Parathyroid adenoma (tissue), 2 donors: ENCODE measurements around the gene ZNF814.
"Not testable (repeated sequence)": the region's sequence is repeated elsewhere in the genome, so short reads cannot be mapped to it uniquely, and the experiment has no call there.

ENCODE experiments used
- H2AFZ ChIP-seq: fragments of 300-600 bp; sonication (generic); one replicate; pipeline ENCODE4 v1.7.0; 2017; ENCODE audit warnings: antibody characterized with exemption, mild to moderate bottlenecking
- H3K27ac ChIP-seq: fragments of 300-600 bp; sonication (generic); one replicate; pipeline ENCODE4 v1.7.0; 2017
- H3K27me3 ChIP-seq: fragments of 300-600 bp; sonication (generic); one replicate; pipeline ENCODE4 v1.7.0; 2017; ENCODE audit warnings: low read length; ENCODE audit not compliant: control insufficient read depth, insufficient read depth
- H3K36me3 ChIP-seq: fragments of 300-600 bp; sonication (generic); one replicate; pipeline ENCODE4 v1.7.0; 2017; ENCODE audit warnings: low read length; ENCODE audit not compliant: control insufficient read depth, insufficient read depth
- H3K4me1 ChIP-seq: fragments of 300-600 bp; sonication (generic); one replicate; pipeline ENCODE4 v1.7.0; 2017; ENCODE audit warnings: control low read depth
- H3K4me2 ChIP-seq: fragments of 300-600 bp; sonication (generic); one replicate; pipeline ENCODE4 v1.7.0; 2017; ENCODE audit warnings: low read length
- H3K4me3 ChIP-seq: fragments of 300-600 bp; sonication (generic); one replicate; pipeline ENCODE4 v1.7.0; 2017; ENCODE audit warnings: low read depth, low read length
- H3K79me2 ChIP-seq: fragments of 300-600 bp; sonication (generic); one replicate; pipeline ENCODE4 v1.7.0; 2017; ENCODE audit warnings: control low read depth
- H3K9ac ChIP-seq: fragments of 300-600 bp; sonication (generic); one replicate; pipeline ENCODE4 v1.7.0; 2017; ENCODE audit warnings: mild to moderate bottlenecking
- H3K9me3 ChIP-seq: fragments of 300-600 bp; sonication (generic); one replicate; pipeline ENCODE4 v1.7.0; 2017; ENCODE audit warnings: low read length; ENCODE audit not compliant: control insufficient read depth
- TF ChIP-seq, protein P1 (sequence below): fragments of 300-600 bp; sonication (generic); IDR thresholded peaks from one replicate; pipeline ENCODE4 v1.7.0; 2017; ENCODE audit warnings: antibody characterized with exemption, mild to moderate bottlenecking
- donor health status: primary hyperparathyroidism.

Gene ZNF814

GRCh38 chr19:57825511-57825910 lies 63.3 kb downstream of the ZNF814 start:
- no peaks in the 10 kb centered on the region for H3K27me3 ChIP-seq
- no peak overlapping the region for H2AFZ ChIP-seq
- no peaks in the 10 kb centered on the region for H3K4me1 ChIP-seq
- H3K9me3 ChIP-seq: no peaks in the 10 kb centered on the region
- no peak overlapping the region for H3K4me2 ChIP-seq
- no peak overlapping the region for H3K9ac ChIP-seq
- no peak overlapping the region for H3K27ac ChIP-seq
- no peaks in the 10 kb centered on the region for H3K36me3 ChIP-seq
- peaks cover 14% of the 10 kb centered on the region for H3K79me2 ChIP-seq
- no peak overlapping the region for H3K4me3 ChIP-seq
- TF ChIP-seq, protein P1, sequence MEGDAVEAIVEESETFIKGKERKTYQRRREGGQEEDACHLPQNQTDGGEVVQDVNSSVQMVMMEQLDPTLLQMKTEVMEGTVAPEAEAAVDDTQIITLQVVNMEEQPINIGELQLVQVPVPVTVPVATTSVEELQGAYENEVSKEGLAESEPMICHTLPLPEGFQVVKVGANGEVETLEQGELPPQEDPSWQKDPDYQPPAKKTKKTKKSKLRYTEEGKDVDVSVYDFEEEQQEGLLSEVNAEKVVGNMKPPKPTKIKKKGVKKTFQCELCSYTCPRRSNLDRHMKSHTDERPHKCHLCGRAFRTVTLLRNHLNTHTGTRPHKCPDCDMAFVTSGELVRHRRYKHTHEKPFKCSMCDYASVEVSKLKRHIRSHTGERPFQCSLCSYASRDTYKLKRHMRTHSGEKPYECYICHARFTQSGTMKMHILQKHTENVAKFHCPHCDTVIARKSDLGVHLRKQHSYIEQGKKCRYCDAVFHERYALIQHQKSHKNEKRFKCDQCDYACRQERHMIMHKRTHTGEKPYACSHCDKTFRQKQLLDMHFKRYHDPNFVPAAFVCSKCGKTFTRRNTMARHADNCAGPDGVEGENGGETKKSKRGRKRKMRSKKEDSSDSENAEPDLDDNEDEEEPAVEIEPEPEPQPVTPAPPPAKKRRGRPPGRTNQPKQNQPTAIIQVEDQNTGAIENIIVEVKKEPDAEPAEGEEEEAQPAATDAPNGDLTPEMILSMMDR: no peak

DNA sequence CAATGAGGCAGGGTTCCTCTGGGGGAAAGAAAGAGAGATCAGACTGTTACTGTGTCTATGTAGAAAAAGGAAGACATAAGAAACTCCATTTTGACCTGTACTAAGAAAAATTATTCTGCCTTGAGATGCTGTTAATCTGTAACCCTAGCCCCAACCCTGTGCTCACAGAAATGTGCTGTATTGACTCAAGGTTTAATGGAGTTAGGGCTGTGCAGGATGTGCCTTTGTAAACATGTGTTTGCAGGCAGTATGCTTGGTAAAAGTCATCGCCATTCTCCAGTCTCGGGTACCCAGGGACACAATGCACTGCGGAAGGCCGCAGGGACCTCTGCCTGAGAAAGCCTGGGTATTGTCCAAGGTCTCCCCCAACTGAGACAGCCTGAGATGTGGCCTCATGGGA lies 65.2 kb downstream of the ZNF814 start:
- not testable (repeated sequence) for H3K27me3 ChIP-seq, H2AFZ ChIP-seq, H3K4me3 ChIP-seq, H3K36me3 ChIP-seq, H3K4me2 ChIP-seq, H3K9me3 ChIP-seq, H3K9ac ChIP-seq, H3K4me1 ChIP-seq, H3K27ac ChIP-seq
- H3K79me2 ChIP-seq: peaks cover 12% of the 10 kb centered on the region

DNA sequence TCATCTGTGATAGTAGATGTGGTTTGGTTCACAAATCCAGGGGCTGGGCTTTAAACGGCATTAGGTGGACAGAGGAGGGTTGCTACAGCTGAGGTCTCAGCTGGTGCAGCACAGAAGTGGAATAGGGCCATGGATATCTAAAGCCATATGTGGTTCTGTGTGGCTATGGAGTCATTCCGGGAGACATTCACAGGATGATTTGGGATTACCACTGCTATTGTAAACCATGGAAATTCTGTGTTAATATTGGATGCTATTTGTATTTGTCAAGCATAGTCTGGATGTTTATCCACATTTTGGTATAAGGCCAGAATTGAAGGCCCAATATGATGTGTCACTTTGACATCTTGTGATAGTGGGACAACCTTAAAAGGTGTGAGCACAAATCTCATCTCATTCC lies 65.7 kb downstream of the ZNF814 start:
- H3K4me2 ChIP-seq, H3K4me3 ChIP-seq, H3K4me1 ChIP-seq, H3K9me3 ChIP-seq, H3K27me3 ChIP-seq, H3K36me3 ChIP-seq, H3K9ac ChIP-seq, H2AFZ ChIP-seq, H3K27ac ChIP-seq: not testable (repeated sequence)
- peaks cover 12% of the 10 kb centered on the region for H3K79me2 ChIP-seq

GRCh38 chr19:57821501-57821900 lies 67.3 kb downstream of the ZNF814 start:
- H3K9me3 ChIP-seq, H3K9ac ChIP-seq, H3K27me3 ChIP-seq, H3K4me1 ChIP-seq, H3K27ac ChIP-seq, H3K79me2 ChIP-seq, H2AFZ ChIP-seq, H3K4me2 ChIP-seq, H3K36me3 ChIP-seq, H3K4me3 ChIP-seq: not testable (repeated sequence)

DNA sequence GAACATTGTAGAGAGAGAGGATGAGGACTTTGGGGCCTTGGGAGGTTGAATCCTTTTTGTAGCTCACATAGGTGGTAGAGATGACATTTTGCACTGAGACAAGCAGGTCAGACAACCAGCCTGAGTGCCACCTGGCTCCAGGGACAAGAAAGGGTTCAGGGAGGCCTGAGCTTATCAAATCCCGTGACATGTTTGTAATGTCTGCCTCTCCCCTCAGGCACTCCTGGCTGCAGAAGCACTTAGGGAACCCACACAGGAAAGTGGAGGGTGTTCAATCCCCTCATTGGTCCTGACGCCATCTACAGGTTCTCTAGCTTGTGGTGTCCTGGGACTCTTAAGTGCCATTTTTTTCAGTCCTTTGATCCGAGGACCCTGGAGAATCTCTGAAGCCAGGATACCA lies 67.7 kb downstream of the ZNF814 start:
- H3K4me3 ChIP-seq, H3K27ac ChIP-seq: not testable (repeated sequence)

DNA sequence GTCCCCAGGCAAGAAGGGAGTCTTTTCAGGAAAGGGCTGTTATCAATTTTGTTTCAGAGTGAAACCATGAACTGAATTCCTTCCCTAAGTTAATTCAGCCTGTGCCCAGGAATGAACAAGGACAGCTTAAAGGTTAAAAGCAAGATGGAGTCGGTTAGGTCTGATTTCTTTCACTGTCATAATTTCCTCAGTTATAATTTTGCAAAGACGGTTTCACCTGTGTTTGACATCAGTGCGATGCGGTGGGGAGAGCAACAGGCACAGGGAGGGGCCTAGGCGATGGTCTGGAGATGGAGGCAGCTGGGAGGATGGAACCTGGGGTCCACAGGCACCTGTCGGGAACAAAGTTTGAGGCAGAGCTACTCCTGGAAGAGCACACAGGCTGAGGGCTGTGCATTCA lies 68.2 kb downstream of the ZNF814 start:
- Histone ChIP-seq H3K27ac (no peak overlapping the region), H3K4me2 (peak overlapping the region; percentile 87), H3K79me2 (peaks cover 10% of the 10 kb centered on the region), H3K4me3 (peak overlapping the region; percentile 71), H3K27me3 (no peaks in the 10 kb centered on the region), H3K9me3 (no peaks in the 10 kb centered on the region), H3K36me3 (no peaks in the 10 kb centered on the region), H2AFZ (no peak overlapping the region), H3K4me1 (no peaks in the 10 kb centered on the region), H3K9ac (no peak overlapping the region)
- TF ChIP-seq, protein P1: no peak

More for the DNA sequence above, 67.7 kb downstream of the ZNF814 start:
- not testable (repeated sequence) for H3K9ac ChIP-seq, H3K79me2 ChIP-seq, H3K9me3 ChIP-seq, H3K36me3 ChIP-seq, H3K4me1 ChIP-seq, H3K27me3 ChIP-seq, H2AFZ ChIP-seq, H3K4me2 ChIP-seq
